Measurements from ENCODE around the gene TRMT2B. TPM values are rescaled to one million over a fixed set of nuclear protein-coding genes. Genes with fewer than 3 reads are reported as not detected.

Gene TRMT2B
- total RNA-seq, 4 donors from 2014 or later, result 11.9 to 29.9 (median 14.1) TPM

DNA sequence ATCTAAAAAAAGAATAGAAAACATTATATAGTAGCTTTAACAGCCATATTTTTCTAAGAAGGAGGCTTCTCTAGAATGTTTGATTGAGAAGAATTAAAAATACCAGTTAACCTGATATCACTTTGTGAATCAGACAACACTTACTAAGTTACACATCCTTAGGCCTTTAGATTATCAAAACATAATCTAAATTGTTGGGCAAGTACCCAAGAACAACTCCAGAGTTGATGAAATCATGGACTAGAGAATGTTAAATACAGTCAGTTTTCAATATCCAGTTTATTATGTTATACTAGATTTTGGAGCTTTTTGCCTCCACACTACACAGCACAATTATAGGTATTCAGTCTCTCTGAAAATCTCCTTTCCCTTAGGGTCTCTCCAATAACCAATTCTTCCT lies 42.8 kb downstream of the TRMT2B start:
- Histone ChIP-seq H3K27ac (no peak overlapping the region), H3K4me3 (no peak overlapping the region), H3K4me1 (no peaks in the 10 kb centered on the region), H3K27me3 (no peaks in the 10 kb centered on the region), H3K9me3 (no peaks in the 10 kb centered on the region), H3K36me3 (peaks cover 0 to 14% of the 10 kb centered on the region in 2 donors)
- TF ChIP-seq, protein P1, sequence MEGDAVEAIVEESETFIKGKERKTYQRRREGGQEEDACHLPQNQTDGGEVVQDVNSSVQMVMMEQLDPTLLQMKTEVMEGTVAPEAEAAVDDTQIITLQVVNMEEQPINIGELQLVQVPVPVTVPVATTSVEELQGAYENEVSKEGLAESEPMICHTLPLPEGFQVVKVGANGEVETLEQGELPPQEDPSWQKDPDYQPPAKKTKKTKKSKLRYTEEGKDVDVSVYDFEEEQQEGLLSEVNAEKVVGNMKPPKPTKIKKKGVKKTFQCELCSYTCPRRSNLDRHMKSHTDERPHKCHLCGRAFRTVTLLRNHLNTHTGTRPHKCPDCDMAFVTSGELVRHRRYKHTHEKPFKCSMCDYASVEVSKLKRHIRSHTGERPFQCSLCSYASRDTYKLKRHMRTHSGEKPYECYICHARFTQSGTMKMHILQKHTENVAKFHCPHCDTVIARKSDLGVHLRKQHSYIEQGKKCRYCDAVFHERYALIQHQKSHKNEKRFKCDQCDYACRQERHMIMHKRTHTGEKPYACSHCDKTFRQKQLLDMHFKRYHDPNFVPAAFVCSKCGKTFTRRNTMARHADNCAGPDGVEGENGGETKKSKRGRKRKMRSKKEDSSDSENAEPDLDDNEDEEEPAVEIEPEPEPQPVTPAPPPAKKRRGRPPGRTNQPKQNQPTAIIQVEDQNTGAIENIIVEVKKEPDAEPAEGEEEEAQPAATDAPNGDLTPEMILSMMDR (IDR thresholded peaks at IDR 0.05 in 4 of 5, conservative IDR thresholded peaks at IDR 0.05 in 1 of 5), result no peak
- TF ChIP-seq POLR2A (IDR thresholded peaks at IDR 0.05), result no peak
- DNase-seq (no peak), ATAC-seq (no peak)
- intact Hi-C loops (cut with DNase I; ENCODE audit: low total_unique reads), result no loop called here
- in situ Hi-C loops (cut with MboI; ENCODE audit: low sequenced_read_pairs in 4 of 4), result no loop called here

DNA sequence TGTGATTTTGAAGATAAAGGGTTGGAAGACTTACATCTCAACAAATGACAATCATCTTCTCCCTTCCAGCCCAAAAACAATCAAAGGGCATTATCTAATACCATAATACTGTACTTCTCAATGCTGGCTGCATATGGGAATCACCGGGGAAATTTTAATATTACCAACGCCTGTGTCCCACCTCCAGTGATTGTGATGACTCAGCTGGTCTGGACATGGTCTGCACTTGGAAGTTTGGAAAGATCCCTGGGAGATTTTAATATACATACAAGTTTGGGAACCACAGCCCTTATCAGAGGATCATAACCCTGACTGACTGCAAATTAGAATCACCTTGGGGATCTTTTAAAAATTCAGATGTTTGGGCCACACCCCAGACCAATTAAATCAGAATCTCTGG lies 52.5 kb downstream of the TRMT2B start:
- in situ Hi-C loops (cut with MboI; ENCODE audit: low sequenced_read_pairs in 4 of 4) (no loop called here), intact Hi-C loops (cut with DNase I; ENCODE audit: low total_unique reads) (no loop called here)
- H3K36me3 ChIP-seq, result no peaks in the 10 kb centered on the region
- TF ChIP-seq, protein P1 (IDR thresholded peaks at IDR 0.05 in 4 of 5, conservative IDR thresholded peaks at IDR 0.05 in 1 of 5), result no peak
- TF ChIP-seq POLR2A (IDR thresholded peaks at IDR 0.05), result no peak
- ATAC-seq, result no peak
- no peak for DNase-seq
- H3K4me1 ChIP-seq, result no peaks in the 10 kb centered on the region
- H3K27me3 ChIP-seq, result no peaks in the 10 kb centered on the region
- no peak overlapping the region for H3K4me3 ChIP-seq
- H3K27ac ChIP-seq, result no peak overlapping the region
- no peaks in the 10 kb centered on the region for H3K9me3 ChIP-seq

DNA sequence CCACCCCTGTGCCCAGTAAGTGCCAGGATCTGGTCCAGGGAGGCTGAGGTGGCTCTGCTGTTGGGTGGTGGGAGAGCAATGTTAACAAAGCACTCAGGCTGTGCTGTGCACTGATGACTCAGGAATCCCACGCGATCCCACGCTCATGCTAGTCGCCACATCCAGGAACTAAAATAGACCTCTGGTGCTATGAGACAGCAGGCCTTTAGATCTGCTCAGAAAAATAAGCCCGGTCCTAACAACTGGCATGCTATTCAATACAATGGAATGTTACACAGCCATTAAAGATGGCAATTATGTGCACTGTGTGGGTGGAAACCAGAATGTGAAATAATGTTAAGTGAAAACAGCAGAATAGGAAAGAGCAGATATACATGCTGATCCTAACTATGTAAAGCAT lies 56.4 kb downstream of the TRMT2B start:
- intact Hi-C loops (cut with DNase I; ENCODE audit: low total_unique reads) (no loop called here), in situ Hi-C loops (cut with MboI; ENCODE audit: low sequenced_read_pairs in 4 of 4) (no loop called here)
- Histone ChIP-seq H3K36me3 (no peaks in the 10 kb centered on the region), H3K27me3 (no peaks in the 10 kb centered on the region), H3K4me3 (no peak overlapping the region), H3K9me3 (no peaks in the 10 kb centered on the region), H3K4me1 (no peaks in the 10 kb centered on the region), H3K27ac (peak overlapping the region in 2 of 4 donors; percentile 31 to 46)
- TF ChIP-seq POLR2A (IDR thresholded peaks at IDR 0.05), result no peak
- TF ChIP-seq, protein P1 (IDR thresholded peaks at IDR 0.05 in 4 of 5, conservative IDR thresholded peaks at IDR 0.05 in 1 of 5), result no peak
- peak in 1 of 2 donors; percentile 13 for DNase-seq
- ATAC-seq, result peak in 1 of 2 donors; percentile 54

DNA sequence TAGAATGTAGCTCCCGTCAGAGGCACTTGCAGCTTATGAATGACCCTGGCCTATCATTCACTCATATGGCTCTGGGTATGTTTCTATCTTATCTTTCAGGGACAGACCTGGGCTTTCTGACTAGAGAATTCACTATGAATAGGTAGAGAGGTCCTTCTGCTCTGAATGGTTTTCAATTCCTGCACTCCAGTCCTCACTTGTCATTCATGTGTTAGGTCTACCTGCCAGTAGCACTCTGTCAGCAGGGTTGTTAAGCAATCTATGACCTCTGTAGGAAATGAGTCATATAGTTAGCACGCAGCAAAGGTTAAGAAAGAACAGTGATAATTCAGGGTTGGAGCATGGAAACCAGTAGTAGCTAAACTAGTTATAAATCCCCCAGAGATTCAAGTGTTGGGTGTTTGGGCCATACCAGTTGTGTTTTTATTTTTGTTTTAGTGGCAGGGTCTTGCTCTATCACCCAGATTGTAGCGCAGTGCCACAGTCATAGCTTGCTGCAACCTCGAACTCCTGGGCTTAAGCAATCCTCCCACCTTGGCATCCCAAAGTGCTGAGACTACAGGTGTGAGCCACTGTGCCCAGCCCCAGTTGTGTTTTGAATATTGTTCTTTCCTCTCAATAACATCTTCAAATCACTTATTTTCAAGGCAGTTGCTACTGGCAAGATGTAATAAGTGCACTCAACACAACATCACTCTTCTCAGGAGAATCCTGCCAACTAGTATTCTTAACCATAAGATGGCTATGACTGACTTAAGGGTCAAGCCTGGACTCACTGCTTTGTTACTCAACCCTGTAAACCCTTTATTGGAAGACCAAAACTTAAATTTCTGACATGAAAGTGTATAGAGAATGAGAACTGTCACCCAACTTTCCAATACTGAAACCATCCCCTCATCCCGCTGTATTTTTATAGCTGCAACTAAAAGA lies 57.3 kb downstream of the TRMT2B start:
- in situ Hi-C loops (cut with MboI; ENCODE audit: low sequenced_read_pairs in 4 of 4), result no loop called here
- H3K36me3 ChIP-seq, result no peaks in the 10 kb centered on the region
- no peaks in the 10 kb centered on the region for H3K9me3 ChIP-seq
- no peaks in the 10 kb centered on the region for H3K4me1 ChIP-seq
- DNase-seq, result peak in 1 of 2 donors; percentile 24
- TF ChIP-seq, protein P1 (IDR thresholded peaks at IDR 0.05 in 4 of 5, conservative IDR thresholded peaks at IDR 0.05 in 1 of 5), result no peak
- TF ChIP-seq POLR2A (IDR thresholded peaks at IDR 0.05), result no peak
- peak; percentile 83 to 98 for ATAC-seq
- peak overlapping the region in 3 of 4 donors; percentile 31 to 46 (median 39) for H3K27ac ChIP-seq
- no peak overlapping the region for H3K4me3 ChIP-seq
- H3K27me3 ChIP-seq, result no peaks in the 10 kb centered on the region
- intact Hi-C loops (cut with DNase I; ENCODE audit: low total_unique reads), result no loop called here

Measured in gastrocnemius medialis (tissue), 4 donors.